ENCODE results near the gene TRIM62.

Gene TRIM62

GRCh38 chr1:33158366-33158765, 23.5 kb downstream of the TRIM62 start:
- TF ChIP-seq CTCF (IDR thresholded peaks at IDR 0.05; ENCODE audit: insufficient read depth, low read length, poor library complexity, severe bottlenecking) (no peak), EZH2phosphoT487 (conservative IDR thresholded peaks at IDR 0.05; ENCODE audit: low read length) (no peak)
- H3K27me3 ChIP-seq (ENCODE audit: low read length) = no peaks in the 10 kb centered on the region

GRCh38 chr1:33157131-33157530, 24.7 kb downstream of the TRIM62 start:
- TF ChIP-seq EZH2phosphoT487 (conservative IDR thresholded peaks at IDR 0.05; ENCODE audit: low read length) = no peak
- no peak for TF ChIP-seq CTCF (IDR thresholded peaks at IDR 0.05; ENCODE audit: insufficient read depth, low read length, poor library complexity, severe bottlenecking)
- Histone ChIP-seq H3K4me3 (ENCODE audit: insufficient read depth, low read length, poor library complexity, severe bottlenecking) (no peak overlapping the region), H2AFZ (ENCODE audit: low read depth, low read length, severe bottlenecking) (no peak overlapping the region), H3K9me3 (ENCODE audit: insufficient read depth, low read length) (no peaks in the 10 kb centered on the region), H3K79me2 (ENCODE audit: insufficient read depth, low read length) (no peaks in the 10 kb centered on the region), H4K20me1 (ENCODE audit: low read depth, low read length) (no peaks in the 10 kb centered on the region), H3K9me2 (replicated peaks; ENCODE audit: insufficient read depth, low read length) (no peaks in the 10 kb centered on the region), H3K4me2 (ENCODE audit: low read depth, low read length, poor library complexity, severe bottlenecking) (no peak overlapping the region), H3K36me3 (ENCODE audit: low read length) (no peaks in the 10 kb centered on the region), H3K27ac (ENCODE audit: low read depth, low read length) (no peak overlapping the region), H3K9ac (ENCODE audit: low read length) (no peak overlapping the region), H3K27me3 (ENCODE audit: low read length) (no peaks in the 10 kb centered on the region), H3F3A (ENCODE audit: insufficient read depth) (no peaks in the 10 kb centered on the region)

More at GRCh38 chr1:33158366-33158765, 23.5 kb downstream of the TRIM62 start:
- no peaks in the 10 kb centered on the region for H3K9me2 ChIP-seq (replicated peaks; ENCODE audit: insufficient read depth, low read length)
- H4K20me1 ChIP-seq (ENCODE audit: low read depth, low read length) = no peaks in the 10 kb centered on the region
- H3K4me2 ChIP-seq (ENCODE audit: low read depth, low read length, poor library complexity, severe bottlenecking) = no peak overlapping the region
- no peak overlapping the region for H3K4me3 ChIP-seq (ENCODE audit: insufficient read depth, low read length, poor library complexity, severe bottlenecking)
- no peaks in the 10 kb centered on the region for H3K36me3 ChIP-seq (ENCODE audit: low read length)
- H3K27ac ChIP-seq (ENCODE audit: low read depth, low read length) = no peak overlapping the region
- no peaks in the 10 kb centered on the region for H3F3A ChIP-seq (ENCODE audit: insufficient read depth)
- H2AFZ ChIP-seq (ENCODE audit: low read depth, low read length, severe bottlenecking) = no peak overlapping the region
- no peaks in the 10 kb centered on the region for H3K79me2 ChIP-seq (ENCODE audit: insufficient read depth, low read length)
- H3K9me3 ChIP-seq (ENCODE audit: insufficient read depth, low read length) = no peaks in the 10 kb centered on the region
- H3K9ac ChIP-seq (ENCODE audit: low read length) = no peak overlapping the region

- no peak for TF ChIP-seq CTCF (IDR thresholded peaks at IDR 0.05; ENCODE audit: insufficient read depth, low read length, poor library complexity, severe bottlenecking)
- no peak for TF ChIP-seq EZH2phosphoT487 (conservative IDR thresholded peaks at IDR 0.05; ENCODE audit: low read length)
- no peaks in the 10 kb centered on the region for H3K9me2 ChIP-seq (replicated peaks; ENCODE audit: insufficient read depth, low read length)
- H3K27ac ChIP-seq (ENCODE audit: low read depth, low read length) = no peak overlapping the region
- no peak overlapping the region for H3K4me3 ChIP-seq (ENCODE audit: insufficient read depth, low read length, poor library complexity, severe bottlenecking)
- no peaks in the 10 kb centered on the region for H4K20me1 ChIP-seq (ENCODE audit: low read depth, low read length)
- H3K9me3 ChIP-seq (ENCODE audit: insufficient read depth, low read length) = no peaks in the 10 kb centered on the region
- H3K79me2 ChIP-seq (ENCODE audit: insufficient read depth, low read length) = no peaks in the 10 kb centered on the region
- no peak overlapping the region for H3K4me2 ChIP-seq (ENCODE audit: low read depth, low read length, poor library complexity, severe bottlenecking)
- no peaks in the 10 kb centered on the region for H3F3A ChIP-seq (ENCODE audit: insufficient read depth)
- no peaks in the 10 kb centered on the region for H3K27me3 ChIP-seq (ENCODE audit: low read length)
- H3K9ac ChIP-seq (ENCODE audit: low read length) = no peak overlapping the region
- H3K36me3 ChIP-seq (ENCODE audit: low read length) = no peaks in the 10 kb centered on the region
- H2AFZ ChIP-seq (ENCODE audit: low read depth, low read length, severe bottlenecking) = no peak overlapping the region
Measured at GRCh38 chr1:33155877-33156538, 25.8 kb downstream of the TRIM62 start.
